ENCODE data around the gene LINC00305.

DNA sequence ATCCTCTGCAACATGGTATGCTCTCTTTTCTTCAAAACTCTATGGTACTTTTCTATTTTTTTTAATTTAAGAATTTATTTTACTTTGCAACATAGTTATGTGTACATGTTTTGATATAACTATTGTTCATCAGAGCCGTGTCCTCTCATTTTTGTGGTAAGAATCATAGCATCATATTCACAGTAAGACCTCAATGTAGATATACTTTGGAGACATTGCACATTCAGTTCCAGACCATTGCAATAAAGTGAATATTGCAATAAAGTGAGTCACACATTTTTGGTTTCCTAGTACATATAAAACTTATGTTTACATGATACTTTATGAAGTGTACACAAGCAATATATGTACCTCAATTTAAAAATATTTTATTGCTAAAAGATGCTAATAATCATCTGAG is 22.7 kb upstream of the LINC00305 start:
- TF ChIP-seq, protein P1, sequence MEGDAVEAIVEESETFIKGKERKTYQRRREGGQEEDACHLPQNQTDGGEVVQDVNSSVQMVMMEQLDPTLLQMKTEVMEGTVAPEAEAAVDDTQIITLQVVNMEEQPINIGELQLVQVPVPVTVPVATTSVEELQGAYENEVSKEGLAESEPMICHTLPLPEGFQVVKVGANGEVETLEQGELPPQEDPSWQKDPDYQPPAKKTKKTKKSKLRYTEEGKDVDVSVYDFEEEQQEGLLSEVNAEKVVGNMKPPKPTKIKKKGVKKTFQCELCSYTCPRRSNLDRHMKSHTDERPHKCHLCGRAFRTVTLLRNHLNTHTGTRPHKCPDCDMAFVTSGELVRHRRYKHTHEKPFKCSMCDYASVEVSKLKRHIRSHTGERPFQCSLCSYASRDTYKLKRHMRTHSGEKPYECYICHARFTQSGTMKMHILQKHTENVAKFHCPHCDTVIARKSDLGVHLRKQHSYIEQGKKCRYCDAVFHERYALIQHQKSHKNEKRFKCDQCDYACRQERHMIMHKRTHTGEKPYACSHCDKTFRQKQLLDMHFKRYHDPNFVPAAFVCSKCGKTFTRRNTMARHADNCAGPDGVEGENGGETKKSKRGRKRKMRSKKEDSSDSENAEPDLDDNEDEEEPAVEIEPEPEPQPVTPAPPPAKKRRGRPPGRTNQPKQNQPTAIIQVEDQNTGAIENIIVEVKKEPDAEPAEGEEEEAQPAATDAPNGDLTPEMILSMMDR (IDR thresholded peaks at IDR 0.05; ENCODE audit: insufficient read depth, low read length, poor library complexity, severe bottlenecking), result no peak
- TF ChIP-seq EZH2phosphoT487 (conservative IDR thresholded peaks at IDR 0.05; ENCODE audit: low read length), result no peak

All from SU-DHL-6 (cell line).